GM19438 (cell line): Measurements from ENCODE around the gene TRAF2.
A peak's percentile ranks its signal among the peaks of the same experiment; 100 is the strongest.
"Not testable (repeated sequence)": the region's sequence is repeated elsewhere in the genome, so short reads cannot be mapped to it uniquely, and the experiment has no call there.

ENCODE experiments used
- ATAC-seq: cut with Tn5 transposase; IDR thresholded peaks from one replicate; pipeline ENCODE4 v1.9.1; 2021; ENCODE audit warnings: low read depth; ENCODE audit not compliant: unreplicated experiment

Gene TRAF2

DNA sequence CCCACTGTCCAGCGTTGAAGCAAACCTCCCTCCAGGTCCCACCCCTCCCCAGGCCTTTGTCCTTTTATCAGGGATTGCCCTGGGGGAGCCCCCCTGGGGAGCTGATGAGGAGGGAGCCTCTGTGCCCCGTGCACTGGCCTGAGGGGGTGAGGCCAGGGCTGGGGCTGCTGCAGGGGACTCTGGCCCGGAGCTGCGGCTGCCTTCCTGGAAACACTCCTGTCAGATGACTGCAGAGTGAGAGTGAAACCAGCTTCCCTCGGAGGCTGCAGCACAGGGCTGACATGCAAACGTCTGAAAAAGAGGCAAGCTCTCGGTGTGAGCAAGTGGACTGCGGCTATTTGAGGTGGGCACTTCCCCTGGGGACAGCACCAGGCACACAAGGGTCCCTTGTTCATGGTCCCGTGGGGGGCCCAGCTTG, 4.6 kb upstream of the TRAF2 start:
- no peak for ATAC-seq

GRCh38 chr9:136882109-136882946, 4.0 kb upstream of the TRAF2 start:
- ATAC-seq = no peak

DNA sequence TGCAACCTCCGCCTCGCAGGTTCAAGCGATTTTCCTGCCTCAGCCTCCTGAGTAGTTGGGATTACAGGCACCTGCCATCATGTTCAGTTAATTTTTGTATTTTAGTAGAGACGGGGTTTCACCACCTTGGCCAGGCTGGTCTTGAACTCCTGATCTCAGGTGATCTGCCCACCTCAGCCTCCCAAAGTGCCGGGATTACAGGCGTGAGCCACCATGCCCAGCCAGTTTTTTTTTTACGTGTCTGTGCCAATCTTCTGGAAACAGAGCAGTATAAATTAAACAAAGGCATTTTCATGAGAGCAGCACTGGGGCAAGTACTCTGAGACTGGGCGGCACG, 3.4 kb upstream of the TRAF2 start:
- not testable (repeated sequence) for ATAC-seq

GRCh38 chr9:136883670-136884069, 2.6 kb upstream of the TRAF2 start:
- not testable (repeated sequence) for ATAC-seq

DNA sequence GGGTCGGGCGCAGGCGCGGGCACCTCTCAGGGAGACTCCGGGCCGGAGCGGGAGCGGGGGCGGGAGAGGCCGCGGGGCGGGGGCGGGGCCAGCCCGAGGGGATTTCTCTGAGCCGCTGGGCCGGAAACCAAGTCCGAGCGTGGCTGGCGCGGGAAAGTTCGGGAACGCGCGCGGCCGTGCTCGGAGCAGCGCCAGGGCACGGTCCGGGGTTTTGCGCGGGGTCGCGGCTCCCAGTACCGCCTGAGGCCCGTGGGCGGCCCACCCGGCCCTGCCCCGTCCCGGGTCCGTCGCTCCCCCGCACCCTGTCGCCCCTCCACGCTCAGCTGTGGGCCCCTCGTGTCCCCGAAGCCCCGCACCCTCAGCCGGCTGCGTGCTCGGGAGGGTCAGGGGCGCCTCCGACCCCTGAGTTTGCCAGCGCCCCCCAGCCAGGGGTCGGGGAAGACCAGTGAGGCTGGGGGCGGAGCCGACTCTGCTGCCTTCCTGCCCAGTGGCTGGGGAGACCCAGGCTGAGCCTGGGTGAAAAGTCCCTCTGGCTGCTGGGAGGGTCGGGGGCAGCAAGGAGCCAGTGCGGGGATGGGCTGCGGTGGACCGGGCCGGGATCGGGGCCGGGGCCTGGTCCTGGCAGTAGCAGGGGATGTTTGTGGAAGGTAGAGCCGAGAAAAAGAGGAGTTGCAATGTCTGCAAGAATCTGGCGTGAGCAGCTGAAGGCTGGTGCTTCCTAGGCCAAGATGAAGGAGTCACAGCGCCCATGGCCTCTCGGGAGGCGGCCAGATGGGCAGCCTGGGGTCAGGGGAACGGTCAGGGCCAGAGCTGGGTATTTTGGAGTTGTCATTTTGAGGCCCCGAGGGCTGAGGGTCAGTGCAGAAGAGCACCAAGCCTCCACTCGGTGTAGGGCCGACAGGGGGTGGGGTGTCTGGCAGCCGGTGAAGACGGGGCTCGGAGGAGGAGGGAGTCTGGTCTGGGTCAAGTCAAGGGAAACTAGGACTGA, 588 bp downstream of the TRAF2 start:
- ATAC-seq = peak; percentile 28

GRCh38 chr9:136888454-136888853, 2.1 kb downstream of the TRAF2 start:
- no peak for ATAC-seq

- no peak for ATAC-seq
Measured at GRCh38 chr9:136889858-136890257, 3.5 kb downstream of the TRAF2 start.

DNA sequence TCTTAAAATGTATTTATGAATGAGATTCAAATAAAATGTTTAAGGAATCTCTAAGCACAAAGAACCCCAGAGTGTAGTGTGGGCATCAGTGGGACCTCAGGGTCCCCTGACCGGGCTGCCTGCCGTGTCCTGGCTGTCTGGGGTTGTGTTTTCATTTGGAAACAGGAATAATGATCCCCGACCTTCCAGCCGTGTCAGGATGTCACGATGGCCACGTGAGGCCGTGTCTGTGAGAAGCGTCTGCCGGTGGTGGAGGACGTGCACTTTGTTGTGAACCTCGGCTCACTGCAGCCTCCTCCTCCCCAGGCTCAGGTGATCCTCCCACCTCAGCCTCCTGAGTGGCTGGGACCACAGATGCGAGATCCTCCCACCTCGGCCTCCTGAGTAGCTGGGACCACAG, 4.3 kb downstream of the TRAF2 start:
- ATAC-seq = no peak

DNA sequence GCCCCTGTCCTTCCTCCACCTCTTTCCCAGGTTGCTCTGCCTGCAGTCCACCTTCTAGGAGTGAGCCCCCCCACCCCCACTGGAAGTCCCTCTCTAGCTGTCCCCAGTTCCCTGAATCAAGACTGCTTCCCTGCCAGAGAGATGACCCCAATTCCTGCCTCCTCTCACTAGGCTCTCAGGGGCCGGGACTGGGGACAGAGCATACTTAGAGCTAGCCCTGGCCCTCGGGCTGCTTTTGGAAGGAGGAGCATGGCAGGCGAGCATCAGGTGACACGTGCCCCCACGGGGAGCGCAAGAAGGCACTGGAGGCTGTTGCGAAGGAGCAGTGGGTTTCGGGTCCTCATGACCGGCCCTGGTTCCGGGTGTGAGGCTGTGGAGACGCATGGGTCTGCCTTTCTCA, 9.7 kb downstream of the TRAF2 start:
- no peak for ATAC-seq

GRCh38 chr9:136898483-136899100, 12.3 kb downstream of the TRAF2 start:
- no peak for ATAC-seq

DNA sequence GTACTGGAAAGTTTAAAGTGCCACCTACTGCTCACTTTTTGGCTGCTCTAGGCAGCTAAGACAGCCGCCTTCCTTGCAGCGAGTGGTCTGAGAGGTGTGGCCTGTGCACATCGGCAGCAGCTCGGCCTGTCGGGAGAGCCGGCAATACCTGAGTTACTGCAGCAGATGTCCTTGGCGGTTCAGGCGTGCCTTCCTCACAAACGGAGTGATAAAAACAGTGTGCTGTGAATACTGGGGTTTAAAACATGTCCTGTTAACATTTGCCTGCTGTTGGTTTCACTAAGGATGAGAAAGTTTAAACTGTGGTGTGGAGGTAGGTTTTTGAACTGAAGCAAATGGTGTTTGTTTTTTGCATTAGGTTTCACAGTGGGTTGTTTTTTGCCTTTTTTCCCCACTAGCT, 12.9 kb downstream of the TRAF2 start:
- ATAC-seq = peak; percentile 39

DNA sequence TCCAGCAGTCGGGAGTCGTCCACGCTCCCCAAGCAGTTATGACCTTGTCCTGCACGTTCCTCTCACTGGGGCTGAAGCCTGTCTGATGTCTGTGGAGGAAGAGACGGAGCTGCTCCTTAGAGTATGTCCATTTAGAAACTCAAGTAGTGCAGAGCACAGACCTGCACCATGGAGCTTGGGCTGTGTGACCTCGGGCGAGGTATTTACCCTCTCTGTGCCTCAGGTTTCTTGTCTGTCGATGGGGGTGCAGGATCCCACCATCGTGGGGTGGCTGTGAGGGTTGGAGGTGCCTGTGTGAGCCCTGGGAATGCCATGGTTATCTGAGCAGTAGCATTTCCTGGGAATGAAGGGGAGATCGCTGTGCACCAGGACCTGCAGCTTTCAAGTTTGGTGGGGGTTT, 14.2 kb downstream of the TRAF2 start:
- no peak for ATAC-seq

- ATAC-seq = no peak
Measured at GRCh38 chr9:136900988-136901515, 14.7 kb downstream of the TRAF2 start.

DNA sequence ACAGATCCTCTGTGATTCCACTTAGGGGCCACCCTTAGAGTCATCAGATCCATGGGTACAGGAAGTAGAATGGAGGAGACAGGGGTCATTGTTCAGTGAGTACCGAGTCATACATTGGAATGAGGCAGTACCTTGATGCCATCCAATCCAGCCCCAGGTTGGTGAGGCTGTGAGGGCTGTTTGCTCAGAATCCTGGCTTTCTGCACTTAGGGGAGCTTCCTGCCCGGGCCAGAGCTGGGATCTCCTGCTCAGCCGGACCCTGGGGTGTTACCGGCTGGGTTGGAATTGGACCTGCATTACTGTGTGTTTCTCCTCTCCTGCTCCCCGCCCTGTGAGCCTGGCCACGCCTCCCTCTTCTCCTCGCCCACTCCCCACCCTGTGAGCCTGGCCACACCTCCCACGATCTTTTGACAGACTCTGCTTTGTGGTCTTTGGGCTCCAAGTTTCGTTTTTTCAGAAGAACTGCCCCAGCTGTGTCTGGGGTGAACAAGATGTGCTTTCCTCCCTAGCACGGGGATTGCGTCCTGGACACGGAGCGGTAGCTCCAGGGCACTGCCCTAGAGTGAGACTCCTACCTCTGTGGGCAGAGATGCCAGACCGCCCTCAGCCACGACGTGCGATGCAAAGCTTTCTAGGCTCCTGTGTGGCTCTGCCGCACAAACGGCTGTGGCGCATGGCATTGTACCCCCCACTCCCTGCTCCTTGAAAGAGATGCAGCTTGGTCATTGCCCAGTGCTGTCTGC, 15.4 kb downstream of the TRAF2 start:
- ATAC-seq = peak; percentile 57

DNA sequence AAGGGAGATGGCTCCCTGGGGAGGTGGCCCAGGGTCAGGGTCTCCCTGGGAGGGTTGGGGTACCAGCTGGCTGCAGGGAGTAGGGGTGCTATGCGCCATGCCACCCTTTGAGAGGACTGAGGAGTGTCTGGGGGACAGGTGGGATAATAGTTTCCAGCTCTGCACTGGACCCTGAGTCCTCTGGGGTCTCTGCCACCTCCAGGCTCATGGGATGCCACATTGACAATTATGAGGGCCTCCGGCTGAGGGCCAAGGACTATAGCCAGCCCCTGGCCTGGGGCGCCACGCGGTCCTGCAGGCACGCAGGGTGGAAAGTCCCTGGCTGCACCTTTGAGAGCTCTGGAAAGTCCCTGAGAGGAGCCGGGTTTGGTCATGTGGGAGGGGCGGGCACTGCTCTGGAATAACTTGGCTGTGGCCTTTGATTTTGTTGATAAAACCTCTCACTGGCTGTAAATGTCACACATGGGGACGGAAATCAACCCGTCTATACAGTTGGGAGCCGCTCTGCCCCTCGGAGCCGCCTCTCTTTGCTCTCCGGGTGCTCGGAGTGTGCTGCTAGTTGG, 16.0 kb downstream of the TRAF2 start:
- ATAC-seq = peak; percentile 31

GRCh38 chr9:136903041-136903554, 16.8 kb downstream of the TRAF2 start:
- ATAC-seq = no peak

- no peak for ATAC-seq
Measured at GRCh38 chr9:136906266-136906665, 19.9 kb downstream of the TRAF2 start.

DNA sequence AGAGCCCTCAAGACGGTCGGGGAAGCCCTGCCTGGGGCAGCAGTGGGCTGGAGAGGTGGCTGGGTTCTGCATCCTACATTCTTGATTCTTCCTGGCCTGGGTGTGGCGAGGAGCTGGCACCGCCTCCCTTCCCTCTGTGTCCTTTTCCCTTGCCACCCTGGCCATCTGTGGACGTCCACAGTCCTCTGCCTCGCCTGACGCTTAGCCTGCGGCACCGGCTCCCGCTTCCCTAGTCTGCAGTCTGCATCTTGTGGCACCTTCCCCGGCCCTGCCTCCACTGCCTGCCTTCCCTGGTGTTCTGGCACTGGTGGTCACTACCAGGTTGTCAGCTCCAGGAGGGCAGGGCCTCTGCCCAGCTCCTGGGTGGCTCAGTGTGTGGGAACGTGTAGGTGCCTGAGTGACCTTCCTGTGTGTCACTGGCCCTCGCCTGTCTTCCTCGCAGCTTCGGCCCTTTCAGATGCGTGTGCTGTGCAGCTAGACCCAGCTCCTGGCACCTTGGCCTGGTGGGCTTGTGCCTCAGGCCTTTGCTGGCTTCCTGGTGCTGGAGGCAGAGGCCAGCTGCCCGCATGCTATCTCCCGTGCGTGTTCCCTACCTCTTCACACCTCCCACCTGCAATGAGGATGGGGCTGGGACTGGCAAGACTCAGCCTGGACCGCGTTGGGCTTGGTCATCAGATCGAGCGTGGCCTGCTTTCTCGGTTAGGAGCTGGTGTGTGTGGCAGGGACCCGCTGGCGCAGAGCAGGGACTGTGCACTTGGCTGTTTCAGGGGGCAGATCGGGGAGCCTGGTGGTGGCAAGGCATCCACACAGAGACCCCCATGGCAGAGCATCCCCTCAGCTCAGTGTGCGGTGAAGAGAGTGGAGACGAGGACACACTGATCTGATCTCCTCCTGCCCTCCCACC, 20.9 kb downstream of the TRAF2 start:
- ATAC-seq = no peak
